Measurements from ENCODE around the gene PARD3.

The PARD3 gene

DNA sequence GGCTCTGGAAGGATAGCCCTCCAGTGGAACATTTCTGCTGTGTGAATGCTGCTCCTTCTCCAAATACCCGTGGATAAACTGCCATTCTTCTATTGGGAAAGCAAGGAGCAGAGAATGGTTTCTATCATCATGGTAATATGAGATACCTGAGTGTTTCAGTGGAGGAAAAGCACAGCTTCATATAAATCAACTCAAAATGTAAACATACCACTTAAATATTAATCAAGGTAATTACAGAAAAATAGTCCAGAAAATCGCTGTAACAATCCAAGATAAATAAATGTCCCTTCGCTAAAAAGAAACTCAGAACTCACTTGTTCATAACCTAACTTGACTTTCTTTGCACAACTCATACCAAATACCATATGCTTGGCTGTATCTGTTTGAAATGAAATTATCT, 635.8 kb downstream of the PARD3 start:
- Histone ChIP-seq H2AK5ac (ENCODE audit: low read length) (no peak overlapping the region), H3K79me1 (ENCODE audit: low read length) (no peaks in the 10 kb centered on the region), H2AFZ (ENCODE audit: insufficient read depth, low read length, poor library complexity) (no peak overlapping the region), H3K4me2 (ENCODE audit: low read length) (no peak overlapping the region), H3K14ac (ENCODE audit: low read length) (no peak overlapping the region), H3K36me3 (ENCODE audit: control insufficient read depth in 1 of 2, insufficient read depth in 2 of 2, low read length in 2 of 2) (no peaks in the 10 kb centered on the region), H2BK5ac (ENCODE audit: low read depth, low read length, poor library complexity) (no peak overlapping the region), H2BK120ac (ENCODE audit: insufficient read depth, low read length, poor library complexity) (no peak overlapping the region), H3K18ac (ENCODE audit: low read length) (no peak overlapping the region), H3K4me1 (ENCODE audit: control insufficient read depth in 1 of 2, insufficient read depth in 2 of 2, low read length in 2 of 2) (no peaks in the 10 kb centered on the region), H3K27ac (ENCODE audit: low read depth, low read length) (no peak overlapping the region), H3K9me3 (ENCODE audit: insufficient read depth, low read depth, low read length) (no peaks in the 10 kb centered on the region), H3K23ac (ENCODE audit: low read length) (no peak overlapping the region), H2BK12ac (ENCODE audit: low read length) (no peak overlapping the region), H3K4ac (ENCODE audit: low read depth, low read length) (no peak overlapping the region), H3K9ac (ENCODE audit: low read length) (no peak overlapping the region), H4K12ac (ENCODE audit: low read depth, low read length) (no peak overlapping the region), H4K8ac (ENCODE audit: low read depth, low read length) (no peak overlapping the region), H4K91ac (ENCODE audit: low read depth, low read length) (no peak overlapping the region), H3K4me3 (ENCODE audit: low read depth, low read length) (no peak overlapping the region), H3K79me2 (ENCODE audit: control insufficient read depth, insufficient read depth, low read length, poor library complexity) (no peaks in the 10 kb centered on the region), H3K27me3 (ENCODE audit: insufficient read depth, low read length) (no peaks in the 10 kb centered on the region)
- no CpG with 5 or more reads among the region's 3 CpGs for WGBS (ENCODE audit: extremely low coverage, insufficient coverage, insufficient read length)
- no peak for DNase-seq

- no CpG with 5 or more reads among the region's 3 CpGs for WGBS (ENCODE audit: extremely low coverage, insufficient coverage, insufficient read length)
- no peak overlapping the region for H3K27ac ChIP-seq (ENCODE audit: low read depth, low read length)
- no peak overlapping the region for H3K18ac ChIP-seq (ENCODE audit: low read length)
Observed at GRCh38 chr10:34178756-34179155, 636.3 kb downstream of the PARD3 start.

GRCh38 chr10:34178196-34178595, 636.9 kb downstream of the PARD3 start:
- DNase-seq: no peak
- H3K4ac ChIP-seq (ENCODE audit: low read depth, low read length): no peak overlapping the region
- no peak overlapping the region for H4K8ac ChIP-seq (ENCODE audit: low read depth, low read length)
- H3K18ac ChIP-seq (ENCODE audit: low read length): no peak overlapping the region
- H2BK12ac ChIP-seq (ENCODE audit: low read length): no peak overlapping the region
- H2AK5ac ChIP-seq (ENCODE audit: low read length): no peak overlapping the region
- H3K79me2 ChIP-seq (ENCODE audit: control insufficient read depth, insufficient read depth, low read length, poor library complexity): no peaks in the 10 kb centered on the region
- H2BK120ac ChIP-seq (ENCODE audit: insufficient read depth, low read length, poor library complexity): no peak overlapping the region
- H3K9ac ChIP-seq (ENCODE audit: low read length): no peak overlapping the region
- no peaks in the 10 kb centered on the region for H3K79me1 ChIP-seq (ENCODE audit: low read length)
- no peaks in the 10 kb centered on the region for H3K4me1 ChIP-seq (ENCODE audit: control insufficient read depth in 1 of 2, insufficient read depth in 2 of 2, low read length in 2 of 2)
- no peak overlapping the region for H2AFZ ChIP-seq (ENCODE audit: insufficient read depth, low read length, poor library complexity)
- no peaks in the 10 kb centered on the region for H3K36me3 ChIP-seq (ENCODE audit: control insufficient read depth in 1 of 2, insufficient read depth in 2 of 2, low read length in 2 of 2)
- H3K4me2 ChIP-seq (ENCODE audit: low read length): no peak overlapping the region
- no CpG with 5 or more reads among the region's 4 CpGs for WGBS (ENCODE audit: extremely low coverage, insufficient coverage, insufficient read length)
- no peaks in the 10 kb centered on the region for H3K27me3 ChIP-seq (ENCODE audit: insufficient read depth, low read length)
- H4K91ac ChIP-seq (ENCODE audit: low read depth, low read length): no peak overlapping the region
- no peak overlapping the region for H3K23ac ChIP-seq (ENCODE audit: low read length)
- no peak overlapping the region for H2BK5ac ChIP-seq (ENCODE audit: low read depth, low read length, poor library complexity)
- no peak overlapping the region for H3K14ac ChIP-seq (ENCODE audit: low read length)
- H3K9me3 ChIP-seq (ENCODE audit: insufficient read depth, low read depth, low read length): no peaks in the 10 kb centered on the region
- H3K4me3 ChIP-seq (ENCODE audit: low read depth, low read length): no peak overlapping the region
- no peak overlapping the region for H4K12ac ChIP-seq (ENCODE audit: low read depth, low read length)
- H3K27ac ChIP-seq (ENCODE audit: low read depth, low read length): no peak overlapping the region

More at GRCh38 chr10:34178756-34179155, 636.3 kb downstream of the PARD3 start:
- Histone ChIP-seq H4K91ac (ENCODE audit: low read depth, low read length) (no peak overlapping the region), H2BK120ac (ENCODE audit: insufficient read depth, low read length, poor library complexity) (no peak overlapping the region), H2BK12ac (ENCODE audit: low read length) (no peak overlapping the region), H3K9me3 (ENCODE audit: insufficient read depth, low read depth, low read length) (no peaks in the 10 kb centered on the region), H3K4me2 (ENCODE audit: low read length) (no peak overlapping the region), H3K4me3 (ENCODE audit: low read depth, low read length) (no peak overlapping the region), H3K4ac (ENCODE audit: low read depth, low read length) (no peak overlapping the region), H3K4me1 (ENCODE audit: control insufficient read depth in 1 of 2, insufficient read depth in 2 of 2, low read length in 2 of 2) (no peaks in the 10 kb centered on the region), H4K12ac (ENCODE audit: low read depth, low read length) (no peak overlapping the region), H2BK5ac (ENCODE audit: low read depth, low read length, poor library complexity) (no peak overlapping the region), H3K36me3 (ENCODE audit: control insufficient read depth in 1 of 2, insufficient read depth in 2 of 2, low read length in 2 of 2) (no peaks in the 10 kb centered on the region), H3K79me1 (ENCODE audit: low read length) (no peaks in the 10 kb centered on the region), H2AK5ac (ENCODE audit: low read length) (no peak overlapping the region), H3K9ac (ENCODE audit: low read length) (no peak overlapping the region), H3K27me3 (ENCODE audit: insufficient read depth, low read length) (no peaks in the 10 kb centered on the region), H2AFZ (ENCODE audit: insufficient read depth, low read length, poor library complexity) (no peak overlapping the region), H4K8ac (ENCODE audit: low read depth, low read length) (no peak overlapping the region), H3K23ac (ENCODE audit: low read length) (no peak overlapping the region), H3K79me2 (ENCODE audit: control insufficient read depth, insufficient read depth, low read length, poor library complexity) (no peaks in the 10 kb centered on the region), H3K14ac (ENCODE audit: low read length) (no peak overlapping the region)
- DNase-seq: no peak

DNA sequence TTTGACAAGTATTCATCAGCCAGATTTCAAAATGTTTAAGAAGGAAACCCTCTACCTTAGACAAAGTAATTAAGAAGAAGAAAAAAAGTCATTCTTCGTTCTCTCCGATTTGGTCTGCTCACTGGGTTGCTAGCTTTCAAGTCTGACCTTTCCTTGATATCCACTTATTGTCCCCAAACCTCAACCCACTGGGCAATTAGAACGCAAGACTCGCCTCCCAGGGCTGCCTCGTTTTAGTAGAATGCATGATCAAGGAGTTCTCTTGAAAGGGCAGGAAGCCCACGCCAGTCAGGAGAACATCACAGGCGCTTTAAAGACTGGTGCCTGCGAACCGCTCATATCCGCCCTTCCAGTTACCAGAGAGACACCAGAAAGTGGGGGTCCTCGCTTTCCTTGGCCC, 637.7 kb downstream of the PARD3 start:
- Histone ChIP-seq H3K27ac (ENCODE audit: low read depth, low read length) (no peak overlapping the region), H3K4me2 (ENCODE audit: low read length) (no peak overlapping the region), H3K4ac (ENCODE audit: low read depth, low read length) (no peak overlapping the region), H3K4me3 (ENCODE audit: low read depth, low read length) (no peak overlapping the region), H2BK5ac (ENCODE audit: low read depth, low read length, poor library complexity) (no peak overlapping the region), H3K27me3 (ENCODE audit: insufficient read depth, low read length) (no peaks in the 10 kb centered on the region), H3K79me2 (ENCODE audit: control insufficient read depth, insufficient read depth, low read length, poor library complexity) (no peaks in the 10 kb centered on the region), H3K9ac (ENCODE audit: low read length) (no peak overlapping the region), H4K91ac (ENCODE audit: low read depth, low read length) (no peak overlapping the region), H3K23ac (ENCODE audit: low read length) (no peak overlapping the region), H2BK120ac (ENCODE audit: insufficient read depth, low read length, poor library complexity) (no peak overlapping the region), H3K4me1 (ENCODE audit: control insufficient read depth in 1 of 2, insufficient read depth in 2 of 2, low read length in 2 of 2) (peaks cover 0 to 2% of the 10 kb centered on the region in 2 experiments), H4K12ac (ENCODE audit: low read depth, low read length) (no peak overlapping the region), H2AK5ac (ENCODE audit: low read length) (no peak overlapping the region), H3K18ac (ENCODE audit: low read length) (no peak overlapping the region), H3K14ac (ENCODE audit: low read length) (no peak overlapping the region), H4K8ac (ENCODE audit: low read depth, low read length) (no peak overlapping the region), H3K9me3 (ENCODE audit: insufficient read depth, low read depth, low read length) (no peaks in the 10 kb centered on the region), H3K79me1 (ENCODE audit: low read length) (no peaks in the 10 kb centered on the region), H2BK12ac (ENCODE audit: low read length) (no peak overlapping the region), H3K36me3 (ENCODE audit: control insufficient read depth in 1 of 2, insufficient read depth in 2 of 2, low read length in 2 of 2) (no peaks in the 10 kb centered on the region), H2AFZ (ENCODE audit: insufficient read depth, low read length, poor library complexity) (no peak overlapping the region)
- WGBS (ENCODE audit: extremely low coverage, insufficient coverage, insufficient read length): no CpG with 5 or more reads among the region's 11 CpGs
- DNase-seq: no peak

Measured in trophoblast cell (in vitro differentiated cells and primary cell).